HG03066 (cell line): ENCODE measurements around the gene EXOSC10.
"Not testable (repeated sequence)": the region's sequence is repeated elsewhere in the genome, so short reads cannot be mapped to it uniquely, and the experiment has no call there.

Source experiments
- ATAC-seq: cut with Tn5 transposase; IDR thresholded peaks from one replicate; pipeline ENCODE4 v1.9.1; 2021; ENCODE audit warnings: low read depth; ENCODE audit not compliant: unreplicated experiment

The EXOSC10 gene

GRCh38 chr1:11024154-11024873 lies 75.4 kb downstream of the EXOSC10 start:
- no peak for ATAC-seq

DNA sequence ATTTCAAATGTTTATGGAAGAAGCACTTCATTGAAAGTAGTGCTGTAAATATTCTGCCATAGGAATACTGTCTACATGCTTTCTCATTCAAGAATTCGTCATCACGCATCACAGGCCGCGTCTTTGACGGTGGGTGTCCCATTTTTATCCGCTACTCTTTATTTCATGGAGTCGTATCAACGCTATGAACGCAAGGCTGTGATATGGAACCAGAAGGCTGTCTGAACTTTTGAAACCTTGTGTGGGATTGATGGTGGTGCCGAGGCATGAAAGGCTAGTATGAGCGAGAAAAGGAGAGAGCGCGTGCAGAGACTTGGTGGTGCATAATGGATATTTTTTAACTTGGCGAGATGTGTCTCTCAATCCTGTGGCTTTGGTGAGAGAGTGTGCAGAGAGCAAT lies 76.5 kb downstream of the EXOSC10 start:
- no peak for ATAC-seq

DNA sequence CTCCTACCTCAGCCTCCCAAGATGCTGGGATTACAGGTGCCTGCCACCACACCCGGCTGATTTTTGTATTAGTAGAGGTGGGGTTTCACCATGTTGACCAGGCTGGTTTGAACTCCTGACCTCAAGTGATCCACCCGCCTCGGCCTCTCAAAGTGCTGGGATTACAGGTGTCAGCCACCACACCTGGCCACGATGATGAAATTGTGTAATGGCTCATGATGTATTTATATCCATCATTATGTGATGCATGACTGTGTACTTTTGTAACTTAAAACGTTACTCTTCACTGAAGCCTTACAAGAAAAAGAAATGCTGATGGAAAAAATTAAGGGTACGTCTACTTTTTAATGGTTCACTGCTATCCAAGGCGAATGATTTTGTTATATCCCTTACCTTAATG lies 79.7 kb downstream of the EXOSC10 start:
- no peak for ATAC-seq

DNA sequence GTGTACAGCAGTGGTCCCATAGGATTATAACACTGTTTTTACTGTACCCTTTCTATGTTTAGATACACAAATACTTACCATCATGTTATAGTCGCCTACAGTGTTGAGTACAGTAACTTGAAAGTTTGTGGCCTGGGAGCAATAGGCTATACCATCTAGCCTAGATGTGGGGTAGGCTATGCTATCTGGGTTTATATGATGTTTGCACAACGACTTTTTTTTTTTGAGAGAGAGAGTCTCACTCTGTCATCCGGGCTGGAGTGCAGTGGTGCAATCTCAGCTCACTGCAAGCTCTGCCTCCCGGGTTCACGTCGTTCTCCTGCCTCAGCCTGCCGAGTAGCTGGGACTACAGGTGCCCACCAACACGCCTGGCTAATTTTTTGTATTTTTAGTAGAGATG lies 80.3 kb downstream of the EXOSC10 start:
- ATAC-seq = not testable (repeated sequence)
